ENCODE results near the gene DACH2. TPM values are rescaled to one million over a fixed set of nuclear protein-coding genes. Genes with fewer than 3 reads are reported as not detected.
A peak's percentile ranks its signal among the peaks of the same experiment; 100 is the strongest.

DACH2 gene
- total and polyA plus RNA-seq, 8 donors, result 0.06 to 2.7 (median 0.25) TPM

GRCh38 chrX:86215260-86215659, 67.0 kb downstream of the DACH2 start:
- no peak for DNase-seq
- Histone ChIP-seq H3K27ac (no peak overlapping the region), H3K9me3 (no peaks in the 10 kb centered on the region), H3K36me3 (no peaks in the 10 kb centered on the region), H3K27me3 (peaks cover 0 to 6% (median 3%) of the 10 kb centered on the region in 4 donors), H3K4me1 (no peaks in the 10 kb centered on the region), H3K4me3 (no peak overlapping the region)
- intact Hi-C loops (cut with DNase I), result no loop called here
- no peak for ATAC-seq
- FAIRE-seq, result no peak
- TF ChIP-seq CTCF (IDR thresholded peaks at IDR 0.05), result no peak
- 75 to 76% methylated on average over 3 of the region's 3 CpGs for WGBS, 2 donors

- Histone ChIP-seq H3K36me3 (no peaks in the 10 kb centered on the region), H3K4me3 (no peak overlapping the region), H3K4me1 (no peaks in the 10 kb centered on the region), H3K9me3 (no peaks in the 10 kb centered on the region), H3K27ac (no peak overlapping the region), H3K27me3 (no peaks in the 10 kb centered on the region)
- ATAC-seq (no peak), DNase-seq (peak in 1 of 6 donors; percentile 28), FAIRE-seq (no peak)
- no peak for TF ChIP-seq CTCF (IDR thresholded peaks at IDR 0.05)
- WGBS, 2 donors, result 56 to 62% methylated on average over 6 of the region's 6 CpGs
- intact Hi-C loops (cut with DNase I), result no loop called here
These were observed 89.2 kb downstream of the DACH2 start for GRCh38 chrX:86237482-86237881.

GRCh38 chrX:86241547-86241946, 93.3 kb downstream of the DACH2 start:
- no peak for TF ChIP-seq CTCF (IDR thresholded peaks at IDR 0.05)
- Histone ChIP-seq H3K9me3 (no peaks in the 10 kb centered on the region), H3K4me3 (no peak overlapping the region), H3K36me3 (no peaks in the 10 kb centered on the region), H3K4me1 (no peaks in the 10 kb centered on the region), H3K27me3 (no peaks in the 10 kb centered on the region), H3K27ac (no peak overlapping the region)
- WGBS, 2 donors, result 78 to 92% methylated on average over 1 of the region's 1 CpG
- no peak for FAIRE-seq
- no peak for ATAC-seq
- DNase-seq, result no peak
- intact Hi-C loops (cut with DNase I), result no loop called here

- intact Hi-C loops (cut with DNase I), result no loop called here
- no peak for FAIRE-seq
- Histone ChIP-seq H3K9me3 (no peaks in the 10 kb centered on the region), H3K27ac (no peak overlapping the region), H3K36me3 (no peaks in the 10 kb centered on the region), H3K27me3 (peaks cover 0 to 4% (median 0%) of the 10 kb centered on the region in 4 donors), H3K4me3 (no peak overlapping the region), H3K4me1 (no peaks in the 10 kb centered on the region)
- no peak for TF ChIP-seq CTCF (IDR thresholded peaks at IDR 0.05)
- ATAC-seq, result no peak
- no peak for DNase-seq
These were observed 115.3 kb downstream of the DACH2 start for GRCh38 chrX:86263526-86263925.

- no peak for TF ChIP-seq CTCF (IDR thresholded peaks at IDR 0.05)
- Histone ChIP-seq H3K27ac (no peak overlapping the region), H3K4me1 (no peaks in the 10 kb centered on the region), H3K9me3 (no peaks in the 10 kb centered on the region), H3K4me3 (no peak overlapping the region), H3K27me3 (peaks cover 0 to 9% (median 0%) of the 10 kb centered on the region in 4 donors), H3K36me3 (no peaks in the 10 kb centered on the region)
- no peak for DNase-seq
- ATAC-seq, result no peak
- 60 to 73% methylated on average over 10 of the region's 10 CpGs for WGBS, 2 donors
- no peak for FAIRE-seq
- intact Hi-C loops (cut with DNase I), result no loop called here
These were observed 147.0 kb downstream of the DACH2 start for GRCh38 chrX:86295293-86295692.

All from pancreas (tissue), 10 donors.